ENCODE results near the gene LYPD1.

Gene LYPD1

DNA sequence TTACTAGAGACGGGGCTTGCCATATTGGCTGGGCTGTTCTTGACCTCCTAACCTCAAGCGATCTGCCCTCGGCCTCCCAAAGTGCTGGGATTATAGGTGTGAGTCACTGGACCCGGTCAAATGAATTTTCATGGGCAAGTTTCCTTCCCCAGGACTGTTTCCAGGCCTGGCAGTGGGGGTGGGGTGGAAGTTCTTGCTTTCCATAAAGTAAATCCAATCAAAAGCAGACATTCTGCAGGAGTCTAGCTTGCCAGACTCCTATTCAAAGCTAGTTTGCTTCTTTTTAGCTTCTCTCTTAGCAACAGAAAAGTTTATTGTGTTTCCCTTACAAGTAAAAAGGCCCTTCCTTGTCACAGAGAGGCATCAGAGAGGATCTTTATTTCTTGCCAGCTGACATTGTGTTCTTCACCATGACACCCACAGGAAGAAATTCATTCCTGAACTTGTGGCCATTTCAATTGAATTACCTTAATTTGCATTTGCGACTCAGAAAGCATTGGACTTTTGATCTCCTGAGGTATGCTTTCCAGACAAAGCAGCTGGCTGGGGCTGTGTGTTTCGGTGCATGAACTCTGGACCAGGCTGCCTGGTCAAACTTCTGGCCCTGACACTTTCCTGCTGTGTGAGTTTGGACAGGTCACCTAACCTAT is 37.9 kb downstream of the LYPD1 start:
- DNase-seq (ENCODE audit: low read depth, low spot score) = no peak

DNA sequence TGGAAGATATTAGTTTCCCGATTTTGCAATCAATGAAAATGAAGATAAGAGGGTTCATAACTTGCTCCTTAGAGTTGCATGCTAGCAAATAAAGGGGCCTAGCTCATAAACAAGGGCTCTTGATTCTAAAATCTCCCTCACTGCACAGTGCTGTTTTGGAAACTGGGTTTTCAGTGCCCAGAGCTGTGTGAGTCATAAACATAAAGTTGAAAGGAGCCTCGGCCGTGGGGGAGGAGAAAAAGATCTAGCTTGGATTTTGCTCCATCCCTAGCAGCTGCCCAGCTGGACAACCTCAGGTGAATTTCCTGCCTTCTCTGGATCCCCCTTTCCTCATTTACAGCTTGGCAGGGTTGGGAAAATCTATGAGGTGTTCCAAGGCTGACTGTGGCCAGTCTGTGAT is 42.5 kb downstream of the LYPD1 start:
- DNase-seq (ENCODE audit: low read depth, low spot score) = no peak

DNA sequence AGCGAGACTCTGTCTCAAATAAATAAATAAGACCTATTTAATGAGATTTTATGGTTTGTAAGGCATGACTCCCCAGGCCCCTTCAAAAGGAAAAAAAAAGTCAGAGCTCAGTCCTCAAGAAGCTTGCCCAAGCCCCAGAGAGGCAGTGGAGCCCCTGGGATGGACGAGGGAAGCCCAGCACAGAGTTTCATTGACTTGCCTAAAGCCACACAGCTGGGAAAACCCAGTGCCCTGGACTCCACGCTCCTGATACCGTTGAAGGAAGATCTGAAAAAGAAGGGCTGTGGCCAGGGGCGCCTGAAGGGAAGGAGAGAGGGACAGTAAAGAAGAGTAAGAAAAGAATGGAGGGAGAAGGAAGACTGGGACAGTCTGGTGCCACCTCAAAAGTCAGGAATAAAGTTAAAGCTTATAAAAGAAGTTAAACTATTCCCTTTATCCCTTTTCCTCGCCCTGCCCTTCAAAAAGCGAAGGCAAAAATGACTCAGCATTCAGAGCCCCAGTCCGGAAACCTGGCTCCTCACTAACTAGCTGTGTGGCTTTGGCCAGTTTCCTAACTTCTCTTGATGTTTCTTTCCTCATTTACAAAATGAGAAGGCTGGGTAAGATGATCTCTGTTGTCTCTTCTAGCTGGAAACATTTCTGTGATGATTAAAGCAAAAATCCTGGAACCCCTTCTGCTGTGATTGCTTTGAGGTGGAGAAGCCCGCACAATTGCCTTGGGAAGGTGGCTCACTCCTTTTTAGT is 46.7 kb downstream of the LYPD1 start:
- DNase-seq (ENCODE audit: low read depth, low spot score) = no peak

- no peak for DNase-seq (ENCODE audit: low read depth, low spot score)
Observed at GRCh38 chr2:132621131-132621875, 48.7 kb downstream of the LYPD1 start.

DNA sequence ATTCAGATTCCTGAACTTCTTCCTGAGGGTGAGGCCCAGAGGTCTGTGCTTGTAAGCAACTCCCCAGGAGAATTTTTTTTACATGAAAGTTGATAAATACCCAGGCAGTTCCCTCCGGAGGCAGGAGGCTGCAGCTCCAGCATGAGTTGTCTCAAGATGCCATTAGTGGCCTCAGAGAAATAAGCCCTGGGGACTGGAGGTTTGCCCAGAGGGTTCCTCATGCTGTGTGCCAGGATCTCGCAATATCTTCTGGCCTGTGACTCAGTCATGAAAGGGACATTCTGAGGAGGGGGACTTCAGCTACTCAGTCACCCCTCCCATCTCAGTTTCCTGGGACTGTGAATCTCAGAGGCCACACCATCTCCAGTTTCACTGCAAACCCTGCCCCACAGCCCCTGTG is 49.9 kb downstream of the LYPD1 start:
- no peak for DNase-seq (ENCODE audit: low read depth, low spot score)

DNA sequence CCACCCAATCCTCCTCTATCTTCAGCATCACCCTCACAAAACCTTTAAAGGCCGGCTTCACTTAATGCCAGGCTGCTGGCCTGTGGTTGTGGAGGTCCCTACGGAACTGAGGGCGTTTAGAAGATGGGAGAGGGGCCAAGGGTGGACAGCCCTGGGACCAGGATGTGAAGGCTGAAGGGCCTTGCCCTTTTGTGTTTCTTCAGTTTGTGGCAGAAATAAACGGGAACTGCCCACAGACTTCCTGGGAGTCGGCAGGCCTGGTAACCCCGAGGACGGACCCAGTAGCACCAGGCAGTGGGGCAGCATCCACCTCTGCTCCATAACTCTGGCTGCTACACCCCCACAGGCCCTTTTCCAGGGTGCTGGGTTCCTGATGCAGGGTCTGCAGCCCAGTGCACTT is 51.3 kb downstream of the LYPD1 start:
- no peak for DNase-seq (ENCODE audit: low read depth, low spot score)

DNA sequence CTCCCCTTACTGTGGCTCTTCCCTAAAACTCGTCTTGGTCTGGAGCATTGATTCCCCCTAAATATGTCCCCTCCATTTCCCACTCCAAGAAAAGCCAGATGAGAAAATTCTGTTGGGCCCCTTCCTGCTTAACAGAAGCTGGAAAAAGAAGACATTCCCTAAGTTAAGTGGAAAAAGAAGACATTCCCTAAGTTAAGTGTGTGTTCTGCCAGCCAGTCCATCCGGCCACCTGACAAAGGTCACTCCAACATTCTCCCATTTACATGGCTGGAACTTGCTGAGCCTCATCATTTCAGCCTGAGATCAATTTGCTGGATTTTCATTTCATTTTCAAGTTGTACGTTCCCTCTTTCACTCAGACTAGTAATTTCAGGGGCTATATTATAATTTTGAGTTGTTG is 52.0 kb downstream of the LYPD1 start:
- no peak for DNase-seq (ENCODE audit: low read depth, low spot score)

GRCh38 chr2:132615329-132616085 is 54.5 kb downstream of the LYPD1 start:
- no peak for DNase-seq (ENCODE audit: low read depth, low spot score)

DNA sequence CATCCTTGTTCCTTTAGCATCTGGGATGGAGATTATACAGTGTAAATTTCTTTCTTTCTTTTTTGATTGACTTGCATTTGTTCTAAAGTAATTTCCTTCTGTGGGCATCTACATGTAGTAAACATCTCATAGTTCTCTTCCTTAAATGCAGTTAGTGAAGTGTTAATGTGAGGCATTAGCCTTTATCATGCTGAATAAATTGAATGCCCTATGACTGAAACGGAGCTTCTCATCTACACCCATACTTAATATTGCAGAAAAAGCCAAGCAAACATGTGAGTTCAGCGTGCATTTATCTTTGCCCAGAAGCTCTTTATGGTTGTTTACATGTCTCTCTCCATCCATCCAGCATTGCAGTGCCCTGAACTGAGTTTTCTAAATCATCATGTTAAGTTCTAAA is 58.3 kb downstream of the LYPD1 start:
- no peak for DNase-seq (ENCODE audit: low read depth, low spot score)

- no peak for DNase-seq (ENCODE audit: low read depth, low spot score)
Observed at GRCh38 chr2:132609101-132609890, 60.7 kb downstream of the LYPD1 start.

GRCh38 chr2:132608311-132608710 is 61.7 kb downstream of the LYPD1 start:
- no peak for DNase-seq (ENCODE audit: low read depth, low spot score)

- no peak for DNase-seq (ENCODE audit: low read depth, low spot score)
Observed at GRCh38 chr2:132607426-132608090, 62.4 kb downstream of the LYPD1 start.

DNA sequence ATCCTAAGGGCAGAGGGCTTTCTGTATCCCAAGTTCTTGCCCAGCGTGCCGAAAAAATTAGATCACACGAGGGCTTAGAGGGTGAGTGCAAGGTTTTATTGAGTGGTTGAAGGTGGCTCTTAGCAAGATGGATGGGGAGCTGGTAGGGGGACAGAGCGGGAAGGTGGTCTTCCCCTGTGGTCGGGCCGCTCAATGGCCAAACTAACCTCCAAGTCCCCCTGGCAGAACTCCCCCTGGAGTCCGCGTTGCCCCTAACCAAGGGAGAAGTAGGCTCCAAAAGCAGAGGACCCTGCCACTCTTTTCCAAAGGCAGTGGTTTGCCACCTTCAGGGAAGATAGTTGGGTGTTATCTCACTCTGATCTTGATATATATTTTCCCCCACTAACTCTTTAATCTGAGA is 63.4 kb downstream of the LYPD1 start:
- DNase-seq (ENCODE audit: low read depth, low spot score) = no peak

GRCh38 chr2:132605236-132606180 is 64.5 kb downstream of the LYPD1 start:
- DNase-seq (ENCODE audit: low read depth, low spot score) = no peak

- DNase-seq (ENCODE audit: low read depth, low spot score) = no peak
Observed at GRCh38 chr2:132604561-132604960, 65.4 kb downstream of the LYPD1 start.

GRCh38 chr2:132599556-132599955 is 70.4 kb downstream of the LYPD1 start:
- no peak for DNase-seq (ENCODE audit: low read depth, low spot score)

DNA sequence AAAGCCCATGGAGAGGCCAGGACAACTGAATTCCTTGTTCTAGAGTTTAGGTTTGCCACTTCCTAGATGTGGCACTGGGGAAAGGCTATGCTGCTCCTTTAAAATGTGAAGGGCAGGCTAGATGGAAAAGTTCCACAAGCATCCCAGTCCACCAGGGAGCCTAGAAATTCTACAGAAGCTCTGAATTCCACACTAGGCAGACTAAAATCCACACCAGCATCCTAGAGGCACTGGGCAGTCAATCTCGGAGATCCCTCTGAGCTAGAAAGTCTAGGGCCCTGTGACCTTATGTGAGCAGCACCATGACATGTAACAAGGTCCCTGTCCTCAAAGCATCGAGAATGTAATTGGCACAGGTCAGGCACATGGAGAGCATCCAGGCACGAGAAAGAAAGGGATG is 71.5 kb downstream of the LYPD1 start:
- no peak for DNase-seq (ENCODE audit: low read depth, low spot score)

DNA sequence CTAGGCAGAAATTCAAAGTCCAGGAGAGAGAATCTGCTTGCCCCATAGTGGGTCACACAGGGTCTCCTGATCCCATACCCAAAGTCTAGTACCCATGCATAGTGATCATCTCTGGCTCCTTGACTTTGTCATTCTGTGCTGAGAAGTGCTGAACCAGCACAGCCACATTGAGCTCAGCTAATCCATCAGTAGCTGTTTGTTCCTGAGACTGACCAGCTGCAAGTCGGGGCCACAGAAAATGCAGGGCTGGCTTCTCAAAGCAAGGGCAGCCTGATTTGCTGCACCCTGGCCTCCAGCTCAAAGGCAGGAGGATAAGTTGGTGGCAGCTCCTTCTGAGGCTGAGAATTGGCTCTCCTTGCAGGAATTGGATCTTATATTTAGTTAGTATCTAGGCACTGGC is 72.2 kb downstream of the LYPD1 start:
- DNase-seq (ENCODE audit: low read depth, low spot score) = no peak

GRCh38 chr2:132597166-132597565 is 72.8 kb downstream of the LYPD1 start:
- no peak for DNase-seq (ENCODE audit: low read depth, low spot score)

DNA sequence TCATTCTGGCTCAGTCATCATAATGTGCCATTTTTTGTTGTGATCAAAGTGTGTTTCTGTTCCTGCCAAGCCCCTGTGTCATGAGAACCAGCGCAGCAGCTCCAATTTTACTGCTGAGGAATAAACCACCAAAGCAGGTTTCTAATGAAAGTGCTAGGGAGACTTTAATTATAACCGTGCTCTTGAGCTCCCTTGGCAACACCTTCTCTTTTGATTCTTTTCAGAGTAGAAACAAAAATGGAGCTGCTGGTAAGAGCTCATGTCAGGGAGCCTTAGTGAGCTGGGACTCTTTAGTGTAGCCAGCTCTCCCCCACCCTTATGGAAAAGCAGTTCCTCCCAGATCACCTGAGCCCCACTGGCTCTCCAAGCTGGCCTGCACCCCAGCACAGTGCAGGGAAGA is 74.3 kb downstream of the LYPD1 start:
- no peak for DNase-seq (ENCODE audit: low read depth, low spot score)
